H9 (cell line): ENCODE results near the gene TEX2. TPM values are rescaled to one million over a fixed set of nuclear protein-coding genes. Genes with fewer than 3 reads are reported as not detected.

Source experiments
- DNase-seq: peaks from one replicate; pipeline ENCODE4 v3.0.0-alpha.2; 2017
- H2AFZ ChIP-seq: one replicate; pipeline ENCODE4 v1.6.1; 2013; ENCODE audit warnings: mild to moderate bottlenecking, low read length, control low read depth, moderate library complexity
- H2AK5ac ChIP-seq: 2 replicates; pipeline ENCODE4 v1.6.1; 2013; ENCODE audit warnings: low read length, control low read depth, mixed read lengths; ENCODE audit not compliant: insufficient read length
- H2BK120ac ChIP-seq: one replicate; pipeline ENCODE4 v1.6.1; 2013; ENCODE audit warnings: low read depth, mild to moderate bottlenecking, low read length, control low read depth, inconsistent platforms; ENCODE audit not compliant: poor library complexity, severe bottlenecking
- H2BK12ac ChIP-seq: 2 replicates; pipeline ENCODE4 v1.6.1; 2013; ENCODE audit warnings: low read length, control low read depth, mixed read lengths, low read depth; ENCODE audit not compliant: insufficient read length
- H2BK15ac ChIP-seq: 2 replicates; pipeline ENCODE4 v1.6.1; 2013; ENCODE audit warnings: low read depth, low read length, control low read depth
- H2BK20ac ChIP-seq: one replicate; pipeline ENCODE4 v1.6.1; 2013; ENCODE audit warnings: low read depth, mild to moderate bottlenecking, low read length, control low read depth, inconsistent platforms; ENCODE audit not compliant: poor library complexity, severe bottlenecking
- H2BK5ac ChIP-seq: 2 replicates; pipeline ENCODE4 v1.6.1; 2013; ENCODE audit warnings: low read length, control low read depth, mixed read lengths; ENCODE audit not compliant: insufficient read length
- H3K14ac ChIP-seq: 2 replicates; pipeline ENCODE4 v1.6.1; 2013; ENCODE audit warnings: low read length, control low read depth; ENCODE audit not compliant: insufficient read depth
- H3K18ac ChIP-seq: 2 replicates; pipeline ENCODE4 v1.6.1; 2013; ENCODE audit warnings: low read depth, mild to moderate bottlenecking, mixed read lengths, low read length, control low read depth; ENCODE audit not compliant: insufficient read length
- H3K23ac ChIP-seq: 2 replicates; pipeline ENCODE4 v1.6.1; 2013; ENCODE audit warnings: low read length, control low read depth, mixed read lengths, low read depth; ENCODE audit not compliant: insufficient read length
- H3K23me2 ChIP-seq: 2 replicates; pipeline ENCODE4 v1.6.1; 2013; ENCODE audit warnings: low read depth, mild to moderate bottlenecking, mixed read lengths, low read length, control low read depth; ENCODE audit not compliant: insufficient read length, poor library complexity, severe bottlenecking
- H3K27ac ChIP-seq: 2 replicates; pipeline ENCODE4 v1.5.1; 2013; ENCODE audit warnings: low read length, control low read depth, mixed read lengths, low read depth; ENCODE audit not compliant: insufficient read length
- H3K27me3 ChIP-seq: 2 replicates; pipeline ENCODE4 v1.6.1; 2013; ENCODE audit warnings: low read length, control low read depth, inconsistent platforms; ENCODE audit not compliant: insufficient read depth
- H3K4ac ChIP-seq: 2 replicates; pipeline ENCODE4 v1.6.1; 2013; ENCODE audit warnings: low read depth, mild to moderate bottlenecking, control low read depth, inconsistent platforms, low read length, moderate library complexity
- H3K4me1 ChIP-seq: 2 replicates; pipeline ENCODE4 v1.6.1; 2013; ENCODE audit warnings: low read length, control low read depth, inconsistent platforms; ENCODE audit not compliant: insufficient read depth
- H3K4me2 ChIP-seq: 2 replicates; pipeline ENCODE4 v1.6.1; 2013; ENCODE audit warnings: low read length, control low read depth, mixed read lengths; ENCODE audit not compliant: insufficient read length, insufficient read depth
- H3K56ac ChIP-seq: 2 replicates; pipeline ENCODE4 v1.6.1; 2013; ENCODE audit warnings: low read depth, mild to moderate bottlenecking, mixed read lengths, low read length, control low read depth; ENCODE audit not compliant: insufficient read length
- H3K79me1 ChIP-seq: 2 replicates; pipeline ENCODE4 v1.6.1; 2013; ENCODE audit warnings: low read depth, mild to moderate bottlenecking, moderate library complexity, low read length, control low read depth, inconsistent platforms; ENCODE audit not compliant: insufficient read depth, poor library complexity, severe bottlenecking
- H3K79me2 ChIP-seq: 2 replicates; pipeline ENCODE4 v1.6.1; 2013; ENCODE audit warnings: low read length, control low read depth, inconsistent platforms; ENCODE audit not compliant: insufficient read depth
- H3K9ac ChIP-seq: 2 replicates; pipeline ENCODE4 v1.6.1; 2013; ENCODE audit warnings: low read length, control low read depth, mixed read lengths; ENCODE audit not compliant: insufficient read length; ENCODE audit errors: extremely low read depth
- H3K9me3 ChIP-seq: one replicate; pipeline ENCODE4 v1.6.1; 2013; ENCODE audit warnings: low read depth, low read length, inconsistent platforms; ENCODE audit not compliant: control insufficient read depth
- H3T11ph ChIP-seq: one replicate; pipeline ENCODE4 v1.6.1; 2013; ENCODE audit warnings: mild to moderate bottlenecking, low read length, control low read depth, inconsistent platforms
- H4K20me1 ChIP-seq: one replicate; pipeline ENCODE4 v1.6.1; 2013; ENCODE audit not compliant: control insufficient read depth, insufficient read length, insufficient read depth
- H4K5ac ChIP-seq: 2 replicates; pipeline ENCODE4 v1.6.1; 2013; ENCODE audit warnings: low read depth, mild to moderate bottlenecking, mixed read lengths, low read length, control low read depth; ENCODE audit not compliant: insufficient read length
- H4K8ac ChIP-seq: replicated peaks from 2 replicates; pipeline ENCODE4 v1.6.1; 2013; ENCODE audit warnings: low read length, control low read depth, mixed read lengths, low read depth; ENCODE audit not compliant: insufficient read length
- H4K91ac ChIP-seq: 2 replicates; pipeline ENCODE4 v1.6.1; 2013; ENCODE audit warnings: low read depth, mild to moderate bottlenecking, moderate library complexity, mixed read lengths, low read length, control low read depth; ENCODE audit not compliant: insufficient read length
- H3K27ac Mint-ChIP-seq, 3 experiments: 2 replicates in 2 of 3; 3 replicates in 1 of 3; pipeline ENCODE4 v1.8.0; 2020 to 2021; ENCODE audit warnings: mixed read lengths in 3 of 3, mild to moderate bottlenecking in 1 of 3, moderate library complexity in 1 of 3
- H3K27me3 Mint-ChIP-seq: 2 replicates; pipeline ENCODE4 v1.8.0; 2021; ENCODE audit warnings: low read depth, mild to moderate bottlenecking, moderate library complexity, mixed read lengths
- H3K36me3 Mint-ChIP-seq, 3 experiments: 2 replicates in 2 of 3; 3 replicates in 1 of 3; pipeline ENCODE4 v1.8.0; 2020 to 2021; ENCODE audit warnings: low read depth in 3 of 3, mixed read lengths in 3 of 3; ENCODE audit not compliant: insufficient read depth in 1 of 3
- H3K4me1 Mint-ChIP-seq, 2 experiments: 2 replicates each; pipeline ENCODE4 v1.8.0; 2020; ENCODE audit warnings: mixed read lengths in 2 of 2
- H3K4me3 Mint-ChIP-seq, 2 experiments: 2 replicates in 1 of 2; 3 replicates in 1 of 2; pipeline ENCODE4 v1.8.0; 2020 to 2021; ENCODE audit warnings: mild to moderate bottlenecking in 2 of 2, mixed read lengths in 2 of 2, moderate library complexity in 1 of 2
- H3K9me3 Mint-ChIP-seq, 2 experiments: 2 replicates in 1 of 2; 3 replicates in 1 of 2; pipeline ENCODE4 v1.8.0; 2020; ENCODE audit warnings: mild to moderate bottlenecking in 2 of 2, mixed read lengths in 2 of 2, moderate library complexity in 1 of 2
- WGBS: extraction: QIAGEN DNeasy Blood & Tissue Kit; methylation state at CpG from one replicate; pipeline ENCODE4 v1.1.7; 2013; ENCODE audit warnings: missing lambda C conversion rate, low lambda C conversion rate, mixed read lengths; ENCODE audit not compliant: insufficient read length; ENCODE audit errors: extremely low coverage; 5-methylcytosine and 5-hydroxymethylcytosine counted together
- total RNA-seq: library from RNA; stranded (reverse); gene quantifications from 2 replicates; pipeline ENCODE4 v1.2.1, GENCODE V29; 2021
- TF ChIP-seq, protein P1 (sequence below): fragments of 200-600 bp; sonication (generic); conservative IDR thresholded peaks from 3 replicates; pipeline ENCODE4 v1.8.0; 2021; ENCODE audit warnings: antibody characterized with exemption, mild to moderate bottlenecking

The TEX2 gene
- total RNA-seq, 1 experiment from 2014 or later: 12.2 TPM

GRCh38 chr17:64277831-64278562 is 14.9 kb upstream of the TEX2 start:
- Histone ChIP-seq H3K4me2 (no peak overlapping the region), H3K4me1 (no peaks in the 10 kb centered on the region), H3K18ac (no peak overlapping the region), H2AFZ (no peak overlapping the region), H2BK5ac (no peak overlapping the region), H2AK5ac (no peak overlapping the region), H3K56ac (no peak overlapping the region), H3K23me2 (no peaks in the 10 kb centered on the region), H3K9me3 (no peaks in the 10 kb centered on the region), H3K27ac (no peak overlapping the region), H3K9ac (no peak overlapping the region), H3K79me2 (no peaks in the 10 kb centered on the region), H3K4ac (no peak overlapping the region), H4K8ac (no peak overlapping the region), H2BK20ac (no peak overlapping the region), H3K14ac (no peak overlapping the region), H4K20me1 (no peaks in the 10 kb centered on the region), H4K5ac (no peak overlapping the region), H2BK12ac (no peak overlapping the region), H2BK120ac (no peak overlapping the region), H3K23ac (no peak overlapping the region), H2BK15ac (no peak overlapping the region), H3T11ph (no peak overlapping the region), H4K91ac (no peak overlapping the region), H3K27me3 (no peaks in the 10 kb centered on the region), H3K79me1 (no peaks in the 10 kb centered on the region)
- H3K27me3 Mint-ChIP-seq: peaks cover 2% of the 10 kb centered on the region; the same call in 1 of the 2 replicates
- H3K36me3 Mint-ChIP-seq: no peaks in the 10 kb centered on the region
- no peak overlapping the region for H3K4me3 Mint-ChIP-seq
- H3K27ac Mint-ChIP-seq: peak overlapping the region in 1 of 3 experiments; percentile 81; a peak in 2 of 7 replicates
- no peaks in the 10 kb centered on the region for H3K9me3 Mint-ChIP-seq
- WGBS: no CpG with 5 or more reads among the region's 7 CpGs
- DNase-seq: no peak
- H3K4me1 Mint-ChIP-seq: peaks cover 0 to 5% of the 10 kb centered on the region in 2 experiments; a peak in 1 of 4 replicates
- TF ChIP-seq, protein P1, sequence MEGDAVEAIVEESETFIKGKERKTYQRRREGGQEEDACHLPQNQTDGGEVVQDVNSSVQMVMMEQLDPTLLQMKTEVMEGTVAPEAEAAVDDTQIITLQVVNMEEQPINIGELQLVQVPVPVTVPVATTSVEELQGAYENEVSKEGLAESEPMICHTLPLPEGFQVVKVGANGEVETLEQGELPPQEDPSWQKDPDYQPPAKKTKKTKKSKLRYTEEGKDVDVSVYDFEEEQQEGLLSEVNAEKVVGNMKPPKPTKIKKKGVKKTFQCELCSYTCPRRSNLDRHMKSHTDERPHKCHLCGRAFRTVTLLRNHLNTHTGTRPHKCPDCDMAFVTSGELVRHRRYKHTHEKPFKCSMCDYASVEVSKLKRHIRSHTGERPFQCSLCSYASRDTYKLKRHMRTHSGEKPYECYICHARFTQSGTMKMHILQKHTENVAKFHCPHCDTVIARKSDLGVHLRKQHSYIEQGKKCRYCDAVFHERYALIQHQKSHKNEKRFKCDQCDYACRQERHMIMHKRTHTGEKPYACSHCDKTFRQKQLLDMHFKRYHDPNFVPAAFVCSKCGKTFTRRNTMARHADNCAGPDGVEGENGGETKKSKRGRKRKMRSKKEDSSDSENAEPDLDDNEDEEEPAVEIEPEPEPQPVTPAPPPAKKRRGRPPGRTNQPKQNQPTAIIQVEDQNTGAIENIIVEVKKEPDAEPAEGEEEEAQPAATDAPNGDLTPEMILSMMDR: no peak
